HEK293 (cell line): ENCODE results near the gene SPRTN.

ENCODE experiments used
- CTCF ChIP-seq: fragments of 450-650 bp; formaldehyde crosslinking; IDR thresholded peaks from 2 replicates; pipeline ENCODE4 v1.5.1; 2016; ENCODE audit warnings: missing biosample characterization, missing genetic modification characterization
- ZIC2 ChIP-seq: fragments of 450-650 bp; formaldehyde crosslinking; IDR thresholded peaks from 2 replicates; pipeline ENCODE4 v1.5.1; 2016; ENCODE audit warnings: missing biosample characterization, missing genetic modification characterization
- ZNF26 ChIP-seq: fragments of 450-650 bp; formaldehyde crosslinking; IDR thresholded peaks from 2 replicates; pipeline ENCODE4 v1.5.1; 2016; ENCODE audit warnings: missing biosample characterization, missing genetic modification characterization
- ZNF660 ChIP-seq: fragments of 450-650 bp; IDR thresholded peaks from 2 replicates; pipeline ENCODE4 v1.5.1; 2018; ENCODE audit warnings: missing biosample characterization, mild to moderate bottlenecking, missing genetic modification characterization

- TF ChIP-seq CTCF (peak; percentile 63; the same call in 1 of the 2 replicates), ZNF26 (tag by site-specific recombination) (no peak), ZIC2 (tag by site-specific recombination) (no peak; the same call in 1 of the 2 replicates), ZNF660 (tag by site-specific recombination) (peak; percentile 57)
Observed at GRCh38 chr1:231337472-231338269, 422 bp upstream of the SPRTN start, which contains the start of gene EXOC8.
